ENCODE data around the gene FATE1. TPM values are rescaled to one million over a fixed set of nuclear protein-coding genes. Genes with fewer than 3 reads are reported as not detected.

FATE1 gene
- total RNA-seq, 2 experiments from 2014 or later, result not detected

DNA sequence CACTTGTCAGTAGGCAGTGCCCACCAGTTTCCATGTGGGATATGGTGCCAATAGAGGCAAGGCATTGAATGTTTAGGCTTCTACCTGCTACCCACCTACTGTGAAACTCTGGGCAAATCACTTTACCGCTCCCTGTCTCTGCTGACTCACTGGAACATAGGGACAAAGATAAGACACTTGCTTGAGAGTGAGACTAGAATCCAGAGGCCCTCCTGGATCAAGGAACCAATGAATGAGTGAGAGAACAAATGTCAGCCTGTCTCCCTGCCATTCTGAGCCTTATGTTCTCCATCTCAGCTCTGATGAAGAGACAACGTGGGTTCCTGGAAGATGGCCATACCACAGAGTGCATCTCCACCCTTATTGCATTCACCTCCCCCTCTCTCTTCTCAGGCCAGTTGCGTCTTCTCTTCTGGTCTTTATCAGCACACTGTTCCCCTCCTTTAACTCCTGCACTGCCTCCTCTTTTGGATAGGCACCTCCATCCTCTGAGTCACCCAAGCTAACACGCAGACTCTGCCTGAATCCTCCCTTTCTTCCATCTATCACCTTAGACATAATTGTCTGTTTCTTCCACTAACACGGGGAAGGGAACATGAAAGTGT is 35.9 kb upstream of the FATE1 start:
- intact Hi-C loops (cut with micrococcal nuclease; ENCODE audit: unreplicated experiment), result no loop called here
- Histone ChIP-seq H4K20me1 (ENCODE audit: insufficient read depth, low read length) (no peaks in the 10 kb centered on the region), H3K27ac (ENCODE audit: low read depth, low read length, poor library complexity, severe bottlenecking) (no peak overlapping the region), H3K4me3 (ENCODE audit: low read depth, low read length, poor library complexity, severe bottlenecking) (no peak overlapping the region), H3K79me2 (ENCODE audit: insufficient read depth, low read depth, low read length) (no peaks in the 10 kb centered on the region), H3K9me3 (ENCODE audit: low read length) (no peaks in the 10 kb centered on the region), H3K4me1 (ENCODE audit: insufficient read depth, low read length, poor library complexity, severe bottlenecking) (no peaks in the 10 kb centered on the region), H3K9me2 (ENCODE audit: insufficient read depth, low read length) (no peaks in the 10 kb centered on the region), H2AFZ (ENCODE audit: low read length) (no peak overlapping the region), H3K36me3 (ENCODE audit: insufficient read depth, low read length) (no peaks in the 10 kb centered on the region), H3K4me2 (ENCODE audit: low read length) (no peak overlapping the region)
- POLR2A ChIA-PET, result no interaction called here
- DNase-seq (ENCODE audit: low spot score), result no peak
- BruUV-seq (replicated peaks), result no TSS peak
- TF ChIP-seq EZH2phosphoT487 (IDR thresholded peaks at IDR 0.05; ENCODE audit: borderline replicate concordance, low read depth, low read length), result no peak
- TF ChIP-seq, protein P1, sequence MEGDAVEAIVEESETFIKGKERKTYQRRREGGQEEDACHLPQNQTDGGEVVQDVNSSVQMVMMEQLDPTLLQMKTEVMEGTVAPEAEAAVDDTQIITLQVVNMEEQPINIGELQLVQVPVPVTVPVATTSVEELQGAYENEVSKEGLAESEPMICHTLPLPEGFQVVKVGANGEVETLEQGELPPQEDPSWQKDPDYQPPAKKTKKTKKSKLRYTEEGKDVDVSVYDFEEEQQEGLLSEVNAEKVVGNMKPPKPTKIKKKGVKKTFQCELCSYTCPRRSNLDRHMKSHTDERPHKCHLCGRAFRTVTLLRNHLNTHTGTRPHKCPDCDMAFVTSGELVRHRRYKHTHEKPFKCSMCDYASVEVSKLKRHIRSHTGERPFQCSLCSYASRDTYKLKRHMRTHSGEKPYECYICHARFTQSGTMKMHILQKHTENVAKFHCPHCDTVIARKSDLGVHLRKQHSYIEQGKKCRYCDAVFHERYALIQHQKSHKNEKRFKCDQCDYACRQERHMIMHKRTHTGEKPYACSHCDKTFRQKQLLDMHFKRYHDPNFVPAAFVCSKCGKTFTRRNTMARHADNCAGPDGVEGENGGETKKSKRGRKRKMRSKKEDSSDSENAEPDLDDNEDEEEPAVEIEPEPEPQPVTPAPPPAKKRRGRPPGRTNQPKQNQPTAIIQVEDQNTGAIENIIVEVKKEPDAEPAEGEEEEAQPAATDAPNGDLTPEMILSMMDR (conservative IDR thresholded peaks at IDR 0.05; ENCODE audit: low read length), result no peak
- CTCF ChIA-PET (ENCODE audit: unreplicated experiment), result no interaction called here

DNA sequence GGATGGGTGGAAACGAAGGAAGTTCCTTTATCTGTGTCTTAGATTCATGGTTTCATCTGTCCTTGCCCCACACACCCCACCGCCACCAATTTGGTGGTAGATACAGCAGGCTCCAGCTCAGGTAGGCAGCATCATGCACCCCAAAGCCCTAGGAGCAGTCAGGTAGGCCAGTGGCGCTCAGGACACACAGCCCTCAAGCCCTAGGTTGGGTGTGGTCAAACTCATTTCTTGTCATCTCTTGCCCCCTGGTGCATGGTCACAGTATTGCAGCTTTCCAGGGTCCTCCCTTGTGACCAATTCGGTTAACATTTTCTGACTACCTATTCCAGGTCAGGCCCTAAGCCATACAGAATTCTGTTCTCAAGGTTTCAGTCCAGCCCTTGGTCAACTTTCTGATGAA is 35.0 kb upstream of the FATE1 start:
- intact Hi-C loops (cut with micrococcal nuclease; ENCODE audit: unreplicated experiment), result loop anchor here (1.0 kb wide), 1 partner anchor 530 kb away; no protein-coding TSS in a partner anchor
- no TSS peak for BruUV-seq (replicated peaks)
- CTCF ChIA-PET (ENCODE audit: unreplicated experiment), result no interaction called here

DNA sequence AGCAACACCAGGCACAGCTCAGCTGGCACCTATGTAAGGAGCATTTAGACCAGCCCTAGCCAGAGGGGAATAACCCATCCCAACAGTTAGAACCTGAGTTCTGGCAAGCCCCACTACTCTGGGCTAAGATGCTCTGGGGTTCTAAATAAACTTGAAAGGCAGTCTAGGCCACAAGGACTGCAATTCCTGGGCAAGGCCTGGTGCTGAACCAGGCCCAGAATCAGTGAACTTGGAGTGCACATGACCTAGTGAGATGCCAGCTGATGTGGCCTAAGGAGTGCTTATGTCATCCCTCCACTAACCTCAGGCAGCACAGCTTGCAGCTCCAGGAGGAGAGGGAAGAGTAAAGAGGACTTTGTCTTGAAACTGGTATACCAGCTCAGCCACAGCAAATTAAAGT is 28.2 kb upstream of the FATE1 start:
- no peak overlapping the region for H3K4me2 ChIP-seq (ENCODE audit: low read length)
- no peaks in the 10 kb centered on the region for H3K36me3 ChIP-seq (ENCODE audit: insufficient read depth, low read length)
- TF ChIP-seq EZH2phosphoT487 (IDR thresholded peaks at IDR 0.05; ENCODE audit: borderline replicate concordance, low read depth, low read length), result no peak
- TF ChIP-seq, protein P1 (conservative IDR thresholded peaks at IDR 0.05; ENCODE audit: low read length), result no peak
- DNase-seq (ENCODE audit: low spot score), result no peak
- H3K9me2 ChIP-seq (ENCODE audit: insufficient read depth, low read length), result no peaks in the 10 kb centered on the region
- no peaks in the 10 kb centered on the region for H3K4me1 ChIP-seq (ENCODE audit: insufficient read depth, low read length, poor library complexity, severe bottlenecking)
- H3K79me2 ChIP-seq (ENCODE audit: insufficient read depth, low read depth, low read length), result no peaks in the 10 kb centered on the region
- no peaks in the 10 kb centered on the region for H3K9me3 ChIP-seq (ENCODE audit: low read length)
- H3K27ac ChIP-seq (ENCODE audit: low read depth, low read length, poor library complexity, severe bottlenecking), result no peak overlapping the region
- no TSS peak for BruUV-seq (replicated peaks)
- intact Hi-C loops (cut with micrococcal nuclease; ENCODE audit: unreplicated experiment), result no loop called here
- H4K20me1 ChIP-seq (ENCODE audit: insufficient read depth, low read length), result no peaks in the 10 kb centered on the region
- no peak overlapping the region for H3K4me3 ChIP-seq (ENCODE audit: low read depth, low read length, poor library complexity, severe bottlenecking)
- ChIA-PET CTCF (ENCODE audit: unreplicated experiment) (no interaction called here), POLR2A (no interaction called here)
- no peak overlapping the region for H2AFZ ChIP-seq (ENCODE audit: low read length)

More for the DNA sequence above, 35.0 kb upstream of the FATE1 start:
- H4K20me1 ChIP-seq (ENCODE audit: insufficient read depth, low read length), result no peaks in the 10 kb centered on the region
- H3K27ac ChIP-seq (ENCODE audit: low read depth, low read length, poor library complexity, severe bottlenecking), result no peak overlapping the region
- H3K9me2 ChIP-seq (ENCODE audit: insufficient read depth, low read length), result no peaks in the 10 kb centered on the region
- no peak overlapping the region for H3K4me3 ChIP-seq (ENCODE audit: low read depth, low read length, poor library complexity, severe bottlenecking)
- POLR2A ChIA-PET, result no interaction called here
- H3K4me2 ChIP-seq (ENCODE audit: low read length), result no peak overlapping the region
- H2AFZ ChIP-seq (ENCODE audit: low read length), result no peak overlapping the region
- TF ChIP-seq EZH2phosphoT487 (IDR thresholded peaks at IDR 0.05; ENCODE audit: borderline replicate concordance, low read depth, low read length), result no peak
- TF ChIP-seq, protein P1 (conservative IDR thresholded peaks at IDR 0.05; ENCODE audit: low read length), result peak; percentile 71
- DNase-seq (ENCODE audit: low spot score), result peak; percentile 44
- H3K9me3 ChIP-seq (ENCODE audit: low read length), result no peaks in the 10 kb centered on the region
- no peaks in the 10 kb centered on the region for H3K79me2 ChIP-seq (ENCODE audit: insufficient read depth, low read depth, low read length)
- H3K4me1 ChIP-seq (ENCODE audit: insufficient read depth, low read length, poor library complexity, severe bottlenecking), result no peaks in the 10 kb centered on the region
- no peaks in the 10 kb centered on the region for H3K36me3 ChIP-seq (ENCODE audit: insufficient read depth, low read length)
